H9 (cell line): ENCODE measurements around the gene RNF212. TPM values are rescaled to one million over a fixed set of nuclear protein-coding genes. Genes with fewer than 3 reads are reported as not detected.

Source experiments
- DNase-seq: peaks from one replicate; pipeline ENCODE4 v3.0.0-alpha.2; 2017
- H2AFZ ChIP-seq: one replicate; pipeline ENCODE4 v1.6.1; 2013; ENCODE audit warnings: mild to moderate bottlenecking, low read length, control low read depth, moderate library complexity
- H2AK5ac ChIP-seq: 2 replicates; pipeline ENCODE4 v1.6.1; 2013; ENCODE audit warnings: low read length, control low read depth, mixed read lengths; ENCODE audit not compliant: insufficient read length
- H2BK120ac ChIP-seq: one replicate; pipeline ENCODE4 v1.6.1; 2013; ENCODE audit warnings: low read depth, mild to moderate bottlenecking, low read length, control low read depth, inconsistent platforms; ENCODE audit not compliant: poor library complexity, severe bottlenecking
- H2BK12ac ChIP-seq: 2 replicates; pipeline ENCODE4 v1.6.1; 2013; ENCODE audit warnings: low read length, control low read depth, mixed read lengths, low read depth; ENCODE audit not compliant: insufficient read length
- H2BK15ac ChIP-seq: 2 replicates; pipeline ENCODE4 v1.6.1; 2013; ENCODE audit warnings: low read depth, low read length, control low read depth
- H2BK20ac ChIP-seq: one replicate; pipeline ENCODE4 v1.6.1; 2013; ENCODE audit warnings: low read depth, mild to moderate bottlenecking, low read length, control low read depth, inconsistent platforms; ENCODE audit not compliant: poor library complexity, severe bottlenecking
- H2BK5ac ChIP-seq: 2 replicates; pipeline ENCODE4 v1.6.1; 2013; ENCODE audit warnings: low read length, control low read depth, mixed read lengths; ENCODE audit not compliant: insufficient read length
- H3K14ac ChIP-seq: 2 replicates; pipeline ENCODE4 v1.6.1; 2013; ENCODE audit warnings: low read length, control low read depth; ENCODE audit not compliant: insufficient read depth
- H3K18ac ChIP-seq: 2 replicates; pipeline ENCODE4 v1.6.1; 2013; ENCODE audit warnings: low read depth, mild to moderate bottlenecking, mixed read lengths, low read length, control low read depth; ENCODE audit not compliant: insufficient read length
- H3K23ac ChIP-seq: 2 replicates; pipeline ENCODE4 v1.6.1; 2013; ENCODE audit warnings: low read length, control low read depth, mixed read lengths, low read depth; ENCODE audit not compliant: insufficient read length
- H3K23me2 ChIP-seq: 2 replicates; pipeline ENCODE4 v1.6.1; 2013; ENCODE audit warnings: low read depth, mild to moderate bottlenecking, mixed read lengths, low read length, control low read depth; ENCODE audit not compliant: insufficient read length, poor library complexity, severe bottlenecking
- H3K27ac ChIP-seq: 2 replicates; pipeline ENCODE4 v1.5.1; 2013; ENCODE audit warnings: low read length, control low read depth, mixed read lengths, low read depth; ENCODE audit not compliant: insufficient read length
- H3K27me3 ChIP-seq: 2 replicates; pipeline ENCODE4 v1.6.1; 2013; ENCODE audit warnings: low read length, control low read depth, inconsistent platforms; ENCODE audit not compliant: insufficient read depth
- H3K4ac ChIP-seq: 2 replicates; pipeline ENCODE4 v1.6.1; 2013; ENCODE audit warnings: low read depth, mild to moderate bottlenecking, control low read depth, inconsistent platforms, low read length, moderate library complexity
- H3K4me1 ChIP-seq: 2 replicates; pipeline ENCODE4 v1.6.1; 2013; ENCODE audit warnings: low read length, control low read depth, inconsistent platforms; ENCODE audit not compliant: insufficient read depth
- H3K4me2 ChIP-seq: 2 replicates; pipeline ENCODE4 v1.6.1; 2013; ENCODE audit warnings: low read length, control low read depth, mixed read lengths; ENCODE audit not compliant: insufficient read length, insufficient read depth
- H3K56ac ChIP-seq: 2 replicates; pipeline ENCODE4 v1.6.1; 2013; ENCODE audit warnings: low read depth, mild to moderate bottlenecking, mixed read lengths, low read length, control low read depth; ENCODE audit not compliant: insufficient read length
- H3K79me1 ChIP-seq: 2 replicates; pipeline ENCODE4 v1.6.1; 2013; ENCODE audit warnings: low read depth, mild to moderate bottlenecking, moderate library complexity, low read length, control low read depth, inconsistent platforms; ENCODE audit not compliant: insufficient read depth, poor library complexity, severe bottlenecking
- H3K79me2 ChIP-seq: 2 replicates; pipeline ENCODE4 v1.6.1; 2013; ENCODE audit warnings: low read length, control low read depth, inconsistent platforms; ENCODE audit not compliant: insufficient read depth
- H3K9ac ChIP-seq: 2 replicates; pipeline ENCODE4 v1.6.1; 2013; ENCODE audit warnings: low read length, control low read depth, mixed read lengths; ENCODE audit not compliant: insufficient read length; ENCODE audit errors: extremely low read depth
- H3K9me3 ChIP-seq: one replicate; pipeline ENCODE4 v1.6.1; 2013; ENCODE audit warnings: low read depth, low read length, inconsistent platforms; ENCODE audit not compliant: control insufficient read depth
- H3T11ph ChIP-seq: one replicate; pipeline ENCODE4 v1.6.1; 2013; ENCODE audit warnings: mild to moderate bottlenecking, low read length, control low read depth, inconsistent platforms
- H4K20me1 ChIP-seq: one replicate; pipeline ENCODE4 v1.6.1; 2013; ENCODE audit not compliant: control insufficient read depth, insufficient read length, insufficient read depth
- H4K5ac ChIP-seq: 2 replicates; pipeline ENCODE4 v1.6.1; 2013; ENCODE audit warnings: low read depth, mild to moderate bottlenecking, mixed read lengths, low read length, control low read depth; ENCODE audit not compliant: insufficient read length
- H4K8ac ChIP-seq: replicated peaks from 2 replicates; pipeline ENCODE4 v1.6.1; 2013; ENCODE audit warnings: low read length, control low read depth, mixed read lengths, low read depth; ENCODE audit not compliant: insufficient read length
- H4K91ac ChIP-seq: 2 replicates; pipeline ENCODE4 v1.6.1; 2013; ENCODE audit warnings: low read depth, mild to moderate bottlenecking, moderate library complexity, mixed read lengths, low read length, control low read depth; ENCODE audit not compliant: insufficient read length
- H3K27ac Mint-ChIP-seq, 3 experiments: 2 replicates in 2 of 3; 3 replicates in 1 of 3; pipeline ENCODE4 v1.8.0; 2020 to 2021; ENCODE audit warnings: mixed read lengths in 3 of 3, mild to moderate bottlenecking in 1 of 3, moderate library complexity in 1 of 3
- H3K27me3 Mint-ChIP-seq: 2 replicates; pipeline ENCODE4 v1.8.0; 2021; ENCODE audit warnings: low read depth, mild to moderate bottlenecking, moderate library complexity, mixed read lengths
- H3K36me3 Mint-ChIP-seq, 3 experiments: 2 replicates in 2 of 3; 3 replicates in 1 of 3; pipeline ENCODE4 v1.8.0; 2020 to 2021; ENCODE audit warnings: low read depth in 3 of 3, mixed read lengths in 3 of 3; ENCODE audit not compliant: insufficient read depth in 1 of 3
- H3K4me1 Mint-ChIP-seq, 2 experiments: 2 replicates each; pipeline ENCODE4 v1.8.0; 2020; ENCODE audit warnings: mixed read lengths in 2 of 2
- H3K4me3 Mint-ChIP-seq, 2 experiments: 2 replicates in 1 of 2; 3 replicates in 1 of 2; pipeline ENCODE4 v1.8.0; 2020 to 2021; ENCODE audit warnings: mild to moderate bottlenecking in 2 of 2, mixed read lengths in 2 of 2, moderate library complexity in 1 of 2
- H3K9me3 Mint-ChIP-seq, 2 experiments: 2 replicates in 1 of 2; 3 replicates in 1 of 2; pipeline ENCODE4 v1.8.0; 2020; ENCODE audit warnings: mild to moderate bottlenecking in 2 of 2, mixed read lengths in 2 of 2, moderate library complexity in 1 of 2
- CTCF ChIP-seq: fragments of 200-600 bp; sonication (generic); conservative IDR thresholded peaks from 3 replicates; pipeline ENCODE4 v1.8.0; 2021; ENCODE audit warnings: antibody characterized with exemption, mild to moderate bottlenecking
- WGBS: extraction: QIAGEN DNeasy Blood & Tissue Kit; methylation state at CpG from one replicate; pipeline ENCODE4 v1.1.7; 2013; ENCODE audit warnings: missing lambda C conversion rate, low lambda C conversion rate, mixed read lengths; ENCODE audit not compliant: insufficient read length; ENCODE audit errors: extremely low coverage; 5-methylcytosine and 5-hydroxymethylcytosine counted together
- total RNA-seq: library from RNA; stranded (reverse); gene quantifications from 2 replicates; pipeline ENCODE4 v1.2.1, GENCODE V29; 2021

The RNF212 gene
- total RNA-seq, 1 experiment from 2014 or later = 3.0 TPM

GRCh38 chr4:1062419-1062818 lies 50.9 kb downstream of the RNF212 start:
- H3K27ac Mint-ChIP-seq = no peak overlapping the region; a peak in 1 of 7 replicates
- no peak overlapping the region for H4K91ac ChIP-seq
- no peak overlapping the region for H4K5ac ChIP-seq
- no peak overlapping the region for H3K23ac ChIP-seq
- no peak overlapping the region for H4K8ac ChIP-seq
- no peak for TF ChIP-seq CTCF
- H2AFZ ChIP-seq = no peak overlapping the region
- no peak overlapping the region for H3K4me3 Mint-ChIP-seq
- peaks cover 56% of the 10 kb centered on the region for H3K27me3 Mint-ChIP-seq
- no peak overlapping the region for H2BK15ac ChIP-seq
- H3T11ph ChIP-seq = no peak overlapping the region
- whole genome bisulfite sequencing = no CpG with 5 or more reads among the region's 7 CpGs
- no peaks in the 10 kb centered on the region for H3K9me3 Mint-ChIP-seq
- no peak overlapping the region for H2AK5ac ChIP-seq
- H3K79me2 ChIP-seq = no peaks in the 10 kb centered on the region
- H3K9ac ChIP-seq = no peak overlapping the region
- no peak overlapping the region for H3K14ac ChIP-seq
- H3K79me1 ChIP-seq = no peaks in the 10 kb centered on the region
- no peaks in the 10 kb centered on the region for H3K9me3 ChIP-seq
- H3K4ac ChIP-seq = no peak overlapping the region
- no peak overlapping the region for H2BK12ac ChIP-seq
- no peak overlapping the region for H2BK5ac ChIP-seq
- H3K4me1 ChIP-seq = no peaks in the 10 kb centered on the region
- no peak overlapping the region for H2BK20ac ChIP-seq
- no peaks in the 10 kb centered on the region for H3K36me3 Mint-ChIP-seq
- no peak overlapping the region for H2BK120ac ChIP-seq
- no peak overlapping the region for H3K18ac ChIP-seq
- H3K4me1 Mint-ChIP-seq = peaks cover 0 to 3% of the 10 kb centered on the region in 2 experiments; a peak in 1 of 4 replicates
- H3K27ac ChIP-seq = no peak overlapping the region
- no peak for DNase-seq
- no peak overlapping the region for H3K56ac ChIP-seq
- H3K27me3 ChIP-seq = no peaks in the 10 kb centered on the region
- H3K4me2 ChIP-seq = no peak overlapping the region
- H4K20me1 ChIP-seq = no peaks in the 10 kb centered on the region
- no peaks in the 10 kb centered on the region for H3K23me2 ChIP-seq
